ENCODE measurements around the gene CXCL17.

GRCh38 chr19:42419309-42419708 lies 23.4 kb downstream of the CXCL17 start:
- no peak for TF ChIP-seq POLR2AphosphoS5 (IDR thresholded peaks at IDR 0.05)
- TF ChIP-seq CTCF (IDR thresholded peaks at IDR 0.05), result no peak

Measured in suprapubic skin (tissue), 3 donors.